MCF 10A (cell line): ENCODE measurements around the gene NLRP8. TPM values are rescaled to one million over a fixed set of nuclear protein-coding genes. Genes with fewer than 3 reads are reported as not detected.
"Not testable (repeated sequence)": the region's sequence is repeated elsewhere in the genome, so short reads cannot be mapped to it uniquely, and the experiment has no call there.

Source experiments
- BruUV-seq: library from RNA; stranded (reverse); fragments of 400-500 nt; replicated peaks from 2 replicates; lab custom pipeline; 2021; lab: Mats Ljungman, UMichigan
- CTCF ChIA-PET: fragments of 300-600 bp; sonication (Branson Sonifier 250); formaldehyde crosslinking; extraction: SDS; loops from one replicate; lab custom pipeline; 2021; ENCODE audit warnings: antibody characterized with exemption, inconsistent platforms; lab: Yijun Ruan, JAX
- POLR2A ChIA-PET: fragments of 300-600, 350-650 bp; sonication (Branson Sonifier 250); formaldehyde crosslinking; extraction: SDS; loops from one replicate; lab custom pipeline; 2020; ENCODE audit warnings: antibody characterized with exemption, inconsistent platforms; lab: Yijun Ruan, JAX
- DNase-seq: peaks from one replicate; pipeline ENCODE4 v3.0.0-alpha.2; 2018; ENCODE audit not compliant: unreplicated experiment
- H3K27ac Mint-ChIP-seq: one replicate; pipeline ENCODE4 v1.8.0; 2022; ENCODE audit warnings: mild to moderate bottlenecking, low read depth, mixed read lengths; ENCODE audit not compliant: unreplicated experiment
- H3K27me3 Mint-ChIP-seq: one replicate; pipeline ENCODE4 v1.8.0; 2022; ENCODE audit warnings: mixed read lengths; ENCODE audit not compliant: insufficient read depth, unreplicated experiment
- H3K36me3 Mint-ChIP-seq: one replicate; pipeline ENCODE4 v1.8.0; 2022; ENCODE audit warnings: mild to moderate bottlenecking, moderate library complexity, mixed read lengths; ENCODE audit not compliant: insufficient read depth, unreplicated experiment
- H3K4me1 Mint-ChIP-seq: one replicate; pipeline ENCODE4 v1.8.0; 2022; ENCODE audit warnings: mixed read lengths; ENCODE audit not compliant: insufficient read depth, unreplicated experiment
- H3K4me3 Mint-ChIP-seq: one replicate; pipeline ENCODE4 v1.8.0; 2022; ENCODE audit warnings: mild to moderate bottlenecking, moderate library complexity, mixed read lengths; ENCODE audit not compliant: unreplicated experiment
- H3K9me3 Mint-ChIP-seq: one replicate; pipeline ENCODE4 v1.8.0; 2022; ENCODE audit warnings: mixed read lengths; ENCODE audit not compliant: unreplicated experiment
- intact Hi-C: fragments of 100-400 bp; cut with micrococcal nuclease; formaldehyde crosslinking; loops from 2 replicates; pipeline ENCODE4 v1.14.1; 2022
- total RNA-seq: library from RNA; stranded (reverse); gene quantifications from 2 replicates; pipeline ENCODE4 v1.2.3, GENCODE V29; 2022
- TF ChIP-seq, protein P1 (sequence below): fragments of 200-600 bp; IDR thresholded peaks from one replicate; pipeline ENCODE4 v1.8.0; 2022; ENCODE audit warnings: antibody characterized with exemption, mild to moderate bottlenecking; ENCODE audit not compliant: unreplicated experiment

Gene NLRP8
- total RNA-seq, 1 experiment from 2014 or later, result not detected

- TF ChIP-seq, protein P1, sequence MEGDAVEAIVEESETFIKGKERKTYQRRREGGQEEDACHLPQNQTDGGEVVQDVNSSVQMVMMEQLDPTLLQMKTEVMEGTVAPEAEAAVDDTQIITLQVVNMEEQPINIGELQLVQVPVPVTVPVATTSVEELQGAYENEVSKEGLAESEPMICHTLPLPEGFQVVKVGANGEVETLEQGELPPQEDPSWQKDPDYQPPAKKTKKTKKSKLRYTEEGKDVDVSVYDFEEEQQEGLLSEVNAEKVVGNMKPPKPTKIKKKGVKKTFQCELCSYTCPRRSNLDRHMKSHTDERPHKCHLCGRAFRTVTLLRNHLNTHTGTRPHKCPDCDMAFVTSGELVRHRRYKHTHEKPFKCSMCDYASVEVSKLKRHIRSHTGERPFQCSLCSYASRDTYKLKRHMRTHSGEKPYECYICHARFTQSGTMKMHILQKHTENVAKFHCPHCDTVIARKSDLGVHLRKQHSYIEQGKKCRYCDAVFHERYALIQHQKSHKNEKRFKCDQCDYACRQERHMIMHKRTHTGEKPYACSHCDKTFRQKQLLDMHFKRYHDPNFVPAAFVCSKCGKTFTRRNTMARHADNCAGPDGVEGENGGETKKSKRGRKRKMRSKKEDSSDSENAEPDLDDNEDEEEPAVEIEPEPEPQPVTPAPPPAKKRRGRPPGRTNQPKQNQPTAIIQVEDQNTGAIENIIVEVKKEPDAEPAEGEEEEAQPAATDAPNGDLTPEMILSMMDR, result no peak
- ChIA-PET CTCF (interaction anchor here (0.6 kb wide), 1 partner anchor 1465 kb away, joined by 5 read pairs; no protein-coding TSS in a partner anchor), POLR2A (no interaction called here)
- Mint-ChIP-seq H3K4me3 (no peak overlapping the region), H3K9me3 (peaks cover 10% of the 10 kb centered on the region), H3K27ac (no peak overlapping the region), H3K36me3 (no peaks in the 10 kb centered on the region), H3K27me3 (no peaks in the 10 kb centered on the region), H3K4me1 (no peaks in the 10 kb centered on the region)
- no TSS peak for BruUV-seq
- intact Hi-C loops, result no loop called here
- no peak for DNase-seq
Observed at GRCh38 chr19:56014765-56015164, 67.1 kb downstream of the NLRP8 start.

GRCh38 chr19:56015756-56016155, 68.1 kb downstream of the NLRP8 start:
- Mint-ChIP-seq H3K9me3 (peaks cover 10% of the 10 kb centered on the region), H3K4me1 (no peaks in the 10 kb centered on the region), H3K36me3 (no peaks in the 10 kb centered on the region), H3K27me3 (no peaks in the 10 kb centered on the region), H3K4me3 (no peak overlapping the region), H3K27ac (no peak overlapping the region)
- CTCF ChIA-PET, result interaction anchor here (0.6 kb wide), 1 partner anchor 223 kb away, joined by 3 read pairs; no protein-coding TSS in a partner anchor
- intact Hi-C loops, result no loop called here
- DNase-seq, result peak; percentile 11
- no TSS peak for BruUV-seq
- TF ChIP-seq, protein P1, result no peak
- POLR2A ChIA-PET, result no interaction called here

DNA sequence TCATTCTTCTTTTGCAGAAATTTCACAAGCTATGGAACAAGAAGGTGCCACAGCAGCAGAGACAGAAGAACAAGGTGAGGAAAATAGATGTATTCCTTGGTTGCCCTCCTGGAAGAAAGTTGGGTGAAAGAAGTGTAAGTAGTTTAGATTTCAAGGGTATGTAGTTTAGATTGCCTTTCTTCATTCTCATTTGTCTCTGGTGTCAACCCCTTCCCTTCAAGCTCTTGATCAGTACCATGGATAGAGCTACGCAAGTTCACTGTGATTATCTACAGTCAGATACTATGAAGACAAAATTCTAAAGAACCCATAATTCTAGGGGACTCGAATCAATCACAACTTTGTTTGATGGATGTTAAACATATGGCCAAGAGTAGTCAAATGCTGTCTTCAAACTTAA, 71.7 kb downstream of the NLRP8 start:
- intact Hi-C loops, H3K27ac Mint-ChIP-seq, H3K4me3 Mint-ChIP-seq, DNase-seq, H3K27me3 Mint-ChIP-seq, H3K36me3 Mint-ChIP-seq, H3K4me1 Mint-ChIP-seq, POLR2A ChIA-PET, BruUV-seq: not testable (repeated sequence)
- CTCF ChIA-PET, result interaction anchor here (0.6 to 1.6 kb wide), 2 partner anchors 47 to 689 kb away, joined by 3 read pairs; no protein-coding TSS in a partner anchor
- H3K9me3 Mint-ChIP-seq, result peaks cover 27% of the 10 kb centered on the region

- DNase-seq, BruUV-seq, intact Hi-C loops, H3K27ac Mint-ChIP-seq, H3K4me3 Mint-ChIP-seq, POLR2A ChIA-PET, H3K36me3 Mint-ChIP-seq, H3K4me1 Mint-ChIP-seq, H3K27me3 Mint-ChIP-seq: not testable (repeated sequence)
- CTCF ChIA-PET, result interaction anchor here (1.6 kb wide), 1 partner anchor 45 kb away, joined by 3 read pairs; no protein-coding TSS in a partner anchor
- H3K9me3 Mint-ChIP-seq, result peaks cover 29% of the 10 kb centered on the region
Observed at GRCh38 chr19:56020355-56020975, 72.8 kb downstream of the NLRP8 start.

DNA sequence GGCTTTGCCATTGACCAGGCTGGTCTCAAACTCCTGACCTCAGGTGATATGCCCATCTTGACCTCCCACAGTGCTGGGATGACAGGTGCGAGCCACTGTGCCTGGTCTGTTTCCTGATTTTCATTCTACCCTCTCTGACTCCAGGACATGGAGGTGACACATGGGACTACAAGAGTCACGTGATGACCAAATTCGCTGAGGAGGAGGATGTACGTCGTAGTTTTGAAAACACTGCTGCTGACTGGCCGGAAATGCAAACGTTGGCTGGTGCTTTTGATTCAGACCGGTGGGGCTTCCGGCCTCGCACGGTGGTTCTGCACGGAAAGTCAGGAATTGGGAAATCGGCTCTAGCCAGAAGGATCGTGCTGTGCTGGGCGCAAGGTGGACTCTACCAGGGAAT, 79.1 kb downstream of the NLRP8 start:
- CTCF ChIA-PET, result interaction anchor here (0.7 kb wide), 1 partner anchor 78 kb away, joined by 3 read pairs; no protein-coding TSS in a partner anchor
- Mint-ChIP-seq H3K4me3 (no peak overlapping the region), H3K27me3 (no peaks in the 10 kb centered on the region), H3K4me1 (no peaks in the 10 kb centered on the region), H3K27ac (no peak overlapping the region), H3K36me3 (no peaks in the 10 kb centered on the region), H3K9me3 (peaks cover 26% of the 10 kb centered on the region)
- POLR2A ChIA-PET, result no interaction called here
- no peak for DNase-seq
- TF ChIP-seq, protein P1, result no peak
- intact Hi-C loops, result no loop called here
- no TSS peak for BruUV-seq
